GF-D8 (cell line): ENCODE data around the gene SYNJ2BP.

ENCODE experiments used
- DNase-seq: peaks from one replicate; lab custom pipeline; 2025; lab: John Stamatoyannopoulos, UW

The SYNJ2BP gene

GRCh38 chr14:70391493-70392391, 25.1 kb downstream of the SYNJ2BP start:
- no peak for DNase-seq

GRCh38 chr14:70382536-70382935, 34.4 kb downstream of the SYNJ2BP start:
- DNase-seq = no peak

GRCh38 chr14:70380824-70381223, 36.1 kb downstream of the SYNJ2BP start:
- DNase-seq = no peak

GRCh38 chr14:70378696-70379095, 38.2 kb downstream of the SYNJ2BP start:
- no peak for DNase-seq
